PC-3 (cell line): ENCODE results near the gene OLFML2B.

Experiments
- EZH2phosphoT487 ChIP-seq: fragments of 300-600 bp; sonication (generic); IDR thresholded peaks from 2 replicates; pipeline ENCODE4 v1.6.1; 2018; ENCODE audit warnings: mild to moderate bottlenecking, antibody characterized with exemption, low read length, borderline replicate concordance
- TF ChIP-seq, protein P1 (sequence below): fragments of 300-600 bp; sonication (generic); conservative IDR thresholded peaks from 2 replicates; pipeline ENCODE4 v1.5.1; 2017; ENCODE audit warnings: antibody characterized with exemption, low read depth, mild to moderate bottlenecking, low read length

GRCh38 chr1:161987872-161988271 lies 35.8 kb downstream of the OLFML2B start:
- TF ChIP-seq, protein P1, sequence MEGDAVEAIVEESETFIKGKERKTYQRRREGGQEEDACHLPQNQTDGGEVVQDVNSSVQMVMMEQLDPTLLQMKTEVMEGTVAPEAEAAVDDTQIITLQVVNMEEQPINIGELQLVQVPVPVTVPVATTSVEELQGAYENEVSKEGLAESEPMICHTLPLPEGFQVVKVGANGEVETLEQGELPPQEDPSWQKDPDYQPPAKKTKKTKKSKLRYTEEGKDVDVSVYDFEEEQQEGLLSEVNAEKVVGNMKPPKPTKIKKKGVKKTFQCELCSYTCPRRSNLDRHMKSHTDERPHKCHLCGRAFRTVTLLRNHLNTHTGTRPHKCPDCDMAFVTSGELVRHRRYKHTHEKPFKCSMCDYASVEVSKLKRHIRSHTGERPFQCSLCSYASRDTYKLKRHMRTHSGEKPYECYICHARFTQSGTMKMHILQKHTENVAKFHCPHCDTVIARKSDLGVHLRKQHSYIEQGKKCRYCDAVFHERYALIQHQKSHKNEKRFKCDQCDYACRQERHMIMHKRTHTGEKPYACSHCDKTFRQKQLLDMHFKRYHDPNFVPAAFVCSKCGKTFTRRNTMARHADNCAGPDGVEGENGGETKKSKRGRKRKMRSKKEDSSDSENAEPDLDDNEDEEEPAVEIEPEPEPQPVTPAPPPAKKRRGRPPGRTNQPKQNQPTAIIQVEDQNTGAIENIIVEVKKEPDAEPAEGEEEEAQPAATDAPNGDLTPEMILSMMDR = no peak
- TF ChIP-seq EZH2phosphoT487 = no peak
